Retinal pigment epithelial cell (primary cell): ENCODE measurements around the gene GCC1.

ENCODE experiments used
- DNase-seq: peaks from one replicate; pipeline ENCODE4 v3.0.0-alpha.2; 2010; ENCODE audit warnings: low read depth
- H3K4me3 ChIP-seq: 2 replicates; pipeline ENCODE4 v1.5.1; 2011; ENCODE audit warnings: mild to moderate bottlenecking, low read length, control low read depth, moderate library complexity
- CTCF ChIP-seq: conservative IDR thresholded peaks from 2 replicates; pipeline ENCODE4 v1.5.1; 2011; ENCODE audit warnings: low read depth, low read length, control low read depth, inconsistent platforms

Gene GCC1, protein sequence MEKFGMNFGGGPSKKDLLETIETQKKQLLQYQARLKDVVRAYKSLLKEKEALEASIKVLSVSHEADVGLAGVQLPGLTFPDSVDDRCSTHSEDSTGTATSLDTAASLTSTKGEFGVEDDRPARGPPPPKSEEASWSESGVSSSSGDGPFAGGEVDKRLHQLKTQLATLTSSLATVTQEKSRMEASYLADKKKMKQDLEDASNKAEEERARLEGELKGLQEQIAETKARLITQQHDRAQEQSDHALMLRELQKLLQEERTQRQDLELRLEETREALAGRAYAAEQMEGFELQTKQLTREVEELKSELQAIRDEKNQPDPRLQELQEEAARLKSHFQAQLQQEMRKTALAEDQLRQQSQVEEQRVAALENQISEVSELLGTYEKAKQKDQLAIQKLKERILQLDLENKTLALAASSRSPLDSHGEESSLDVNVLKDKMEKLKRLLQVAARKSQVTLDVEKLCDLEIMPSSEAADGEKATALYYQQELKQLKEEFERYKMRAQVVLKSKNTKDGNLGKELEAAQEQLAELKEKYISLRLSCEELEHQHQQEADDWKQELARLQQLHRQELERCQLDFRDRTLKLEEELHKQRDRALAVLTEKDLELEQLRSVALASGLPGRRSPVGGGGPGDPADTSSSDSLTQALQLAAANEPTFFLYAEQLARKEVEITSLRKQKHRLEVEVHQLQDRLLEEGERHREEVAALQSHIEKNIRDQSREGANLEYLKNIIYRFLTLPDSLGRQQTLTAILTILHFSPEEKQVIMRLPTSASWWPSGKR

GRCh38 chr7:127585044-127585953 lies at the start of gene GCC1:
Gene GCC1 (minus strand): TSS chr7:127585596. CDS start chr7:127585182, 414 bp downstream.
- TF ChIP-seq CTCF = no peak
- peak; percentile 51 for DNase-seq
- H3K4me3 ChIP-seq = peak within 1 kb of the TSS; percentile 82

DNA sequence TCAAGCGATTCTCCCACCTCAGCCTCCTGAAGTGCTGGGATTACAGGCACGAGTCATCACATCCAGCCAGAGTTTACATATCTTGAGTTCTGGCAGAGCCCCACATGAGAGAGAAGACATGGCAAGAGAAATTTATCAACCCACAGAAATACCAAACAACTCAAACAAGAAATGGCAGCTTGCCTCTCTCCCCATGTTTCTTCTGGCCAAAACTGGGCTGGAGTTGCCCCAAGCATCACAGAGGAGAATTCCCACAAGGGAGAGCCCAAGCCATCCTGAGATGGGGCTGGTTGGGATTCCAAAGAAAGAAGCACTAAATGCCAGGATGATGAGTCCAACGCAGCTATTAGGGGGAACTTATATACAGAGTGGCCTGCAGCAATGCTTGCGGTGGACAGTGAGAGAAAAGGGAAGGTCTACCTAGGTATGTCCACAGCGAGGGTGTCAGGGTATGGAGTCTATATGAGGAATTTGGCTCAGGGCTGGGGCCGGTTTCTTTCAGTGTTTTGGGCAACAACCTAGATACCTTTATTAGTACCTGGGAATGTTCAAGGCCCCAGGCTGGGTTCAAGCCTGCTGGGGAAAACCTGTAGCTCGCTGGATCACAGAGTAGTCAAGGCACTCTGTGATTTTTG lies 47.0 kb upstream of the GCC1 start:
- TF ChIP-seq CTCF = no peak
- no peak overlapping the region for H3K4me3 ChIP-seq
- no peak for DNase-seq

- DNase-seq = no peak
- no peak overlapping the region for H3K4me3 ChIP-seq
- peak; percentile 69 for TF ChIP-seq CTCF
Observed at GRCh38 chr7:127629268-127629854, 44.0 kb upstream of the GCC1 start.

- peak; percentile 44 for TF ChIP-seq CTCF
- H3K4me3 ChIP-seq = no peak overlapping the region
- DNase-seq = no peak
Observed at GRCh38 chr7:127628445-127628844, 43.0 kb upstream of the GCC1 start.

DNA sequence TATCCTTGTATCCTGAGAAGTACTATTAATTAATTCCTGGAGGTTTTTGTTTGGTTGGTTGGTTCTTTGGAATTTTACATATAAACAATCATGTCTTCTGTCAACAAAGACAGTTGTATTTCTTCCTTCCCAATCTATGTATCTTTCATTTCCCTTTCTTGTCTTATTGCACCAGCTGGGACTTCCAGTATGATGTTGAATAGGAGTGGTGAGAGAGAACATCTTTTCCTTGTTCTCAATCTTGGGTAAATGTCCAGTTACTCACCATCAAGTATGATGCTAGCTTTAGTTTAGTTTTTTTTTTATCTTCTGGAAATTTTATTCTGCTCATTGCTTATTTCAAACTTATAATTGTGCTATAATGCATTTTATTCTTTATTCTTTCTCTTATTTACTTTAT lies 39.9 kb upstream of the GCC1 start:
- H3K4me3 ChIP-seq = no peak overlapping the region
- no peak for DNase-seq
- TF ChIP-seq CTCF = no peak

DNA sequence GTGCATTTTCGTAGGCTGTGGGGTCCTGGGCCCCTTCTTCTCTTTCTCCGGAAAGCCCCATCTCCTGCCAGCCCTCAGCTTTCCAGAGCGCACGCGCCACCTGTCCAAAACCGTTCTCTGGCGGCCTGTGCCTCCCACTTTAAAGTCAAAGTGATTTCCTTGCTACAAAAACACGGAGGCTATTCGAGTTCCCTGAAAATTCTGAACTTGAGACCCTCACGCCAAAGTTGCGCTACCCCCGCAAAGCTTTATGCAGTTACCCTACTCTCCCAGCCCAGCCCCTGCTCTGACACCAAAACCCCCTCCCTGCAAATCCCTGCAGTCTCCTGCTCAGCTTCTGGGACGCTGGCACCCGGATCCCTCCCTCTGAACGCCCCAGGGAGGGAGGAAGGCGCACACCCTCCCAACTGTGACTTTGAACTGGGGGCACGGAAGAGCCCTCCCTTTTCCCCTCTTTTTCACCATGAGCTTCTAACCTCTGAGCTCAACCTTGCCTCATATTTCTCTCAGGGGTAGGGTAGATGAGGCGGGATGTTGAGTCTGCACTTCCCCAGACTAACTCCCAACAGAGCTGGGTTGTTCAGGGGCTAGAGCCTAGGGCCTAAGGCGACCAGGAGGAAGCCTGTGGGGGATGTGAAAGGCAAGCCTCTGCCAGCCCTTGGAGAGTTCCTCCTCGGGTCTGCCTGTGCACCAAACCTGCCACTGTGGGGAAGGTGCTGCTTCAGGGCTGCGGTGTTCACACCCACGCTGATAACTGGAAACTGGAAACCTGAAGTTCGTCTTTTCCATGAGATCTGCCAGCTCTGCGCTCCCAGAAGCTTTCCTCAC lies 35.2 kb upstream of the GCC1 start:
- no peak for TF ChIP-seq CTCF
- no peak for DNase-seq
- no peak overlapping the region for H3K4me3 ChIP-seq
